ENCODE results near the gene GNG7. TPM values are rescaled to one million over a fixed set of nuclear protein-coding genes. Genes with fewer than 3 reads are reported as not detected.

Gene GNG7
- total RNA-seq, 4 donors from 2014 or later = 0.57 to 3.8 (median 1.6) TPM

DNA sequence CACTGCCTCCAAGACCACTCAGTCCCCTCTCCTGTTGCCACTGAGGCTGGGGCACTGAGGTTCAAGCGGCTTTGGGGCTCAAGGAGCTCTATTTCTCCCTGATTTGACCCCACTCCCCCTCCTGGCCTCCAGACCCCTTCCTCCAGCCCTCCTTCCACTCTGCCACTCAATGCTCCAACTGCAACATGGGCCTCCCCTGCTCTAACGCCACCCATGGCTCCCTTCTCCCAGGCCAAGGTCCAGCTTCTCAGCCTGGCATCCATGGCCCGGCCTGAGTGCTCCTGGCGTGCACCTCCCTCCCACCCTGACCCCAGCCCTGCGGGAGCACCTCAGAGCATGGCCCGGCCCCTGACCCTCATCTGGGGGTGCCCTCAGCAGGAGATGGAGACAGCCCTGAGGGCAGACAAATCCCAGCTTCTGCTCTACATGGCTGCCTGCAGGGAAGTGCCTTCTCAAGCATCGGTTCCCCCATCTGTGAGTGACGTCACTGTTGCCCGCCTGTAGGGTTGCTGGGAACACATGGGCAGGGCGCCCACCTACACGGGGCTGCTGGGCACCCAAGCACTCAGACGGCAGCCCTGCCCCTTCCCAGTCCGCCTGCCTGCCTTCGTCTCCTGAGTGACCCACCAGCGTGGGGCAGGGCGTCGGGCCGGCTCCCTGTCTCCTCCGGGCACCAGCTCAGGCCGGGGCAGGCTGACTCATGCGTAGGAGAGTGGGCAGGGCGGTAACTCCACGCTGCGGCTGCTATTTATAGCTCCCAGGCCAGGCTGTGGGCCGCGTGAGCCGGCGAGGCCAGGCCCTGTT, 20.2 kb upstream of the GNG7 start:
- TF ChIP-seq POLR2A (IDR thresholded peaks at IDR 0.05) = no peak
- TF ChIP-seq, protein P1, sequence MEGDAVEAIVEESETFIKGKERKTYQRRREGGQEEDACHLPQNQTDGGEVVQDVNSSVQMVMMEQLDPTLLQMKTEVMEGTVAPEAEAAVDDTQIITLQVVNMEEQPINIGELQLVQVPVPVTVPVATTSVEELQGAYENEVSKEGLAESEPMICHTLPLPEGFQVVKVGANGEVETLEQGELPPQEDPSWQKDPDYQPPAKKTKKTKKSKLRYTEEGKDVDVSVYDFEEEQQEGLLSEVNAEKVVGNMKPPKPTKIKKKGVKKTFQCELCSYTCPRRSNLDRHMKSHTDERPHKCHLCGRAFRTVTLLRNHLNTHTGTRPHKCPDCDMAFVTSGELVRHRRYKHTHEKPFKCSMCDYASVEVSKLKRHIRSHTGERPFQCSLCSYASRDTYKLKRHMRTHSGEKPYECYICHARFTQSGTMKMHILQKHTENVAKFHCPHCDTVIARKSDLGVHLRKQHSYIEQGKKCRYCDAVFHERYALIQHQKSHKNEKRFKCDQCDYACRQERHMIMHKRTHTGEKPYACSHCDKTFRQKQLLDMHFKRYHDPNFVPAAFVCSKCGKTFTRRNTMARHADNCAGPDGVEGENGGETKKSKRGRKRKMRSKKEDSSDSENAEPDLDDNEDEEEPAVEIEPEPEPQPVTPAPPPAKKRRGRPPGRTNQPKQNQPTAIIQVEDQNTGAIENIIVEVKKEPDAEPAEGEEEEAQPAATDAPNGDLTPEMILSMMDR (IDR thresholded peaks at IDR 0.05) = no peak
- Histone ChIP-seq H3K27ac (peak overlapping the region in 3 of 4 donors; percentile 50 to 62 (median 60)), H3K36me3 (no peaks in the 10 kb centered on the region), H3K9me3 (no peaks in the 10 kb centered on the region), H3K4me3 (no peak overlapping the region), H3K4me1 (peaks cover 29 to 50% (median 29%) of the 10 kb centered on the region in 3 donors), H3K27me3 (peaks cover 0 to 89% (median 10%) of the 10 kb centered on the region in 4 donors)
- intact Hi-C loops (cut with DNase I) = no loop called here
- DNase-seq = no peak
- WGBS, 2 donors = 45 to 95% methylated on average over 3 to 7 of the region's 28 CpGs

DNA sequence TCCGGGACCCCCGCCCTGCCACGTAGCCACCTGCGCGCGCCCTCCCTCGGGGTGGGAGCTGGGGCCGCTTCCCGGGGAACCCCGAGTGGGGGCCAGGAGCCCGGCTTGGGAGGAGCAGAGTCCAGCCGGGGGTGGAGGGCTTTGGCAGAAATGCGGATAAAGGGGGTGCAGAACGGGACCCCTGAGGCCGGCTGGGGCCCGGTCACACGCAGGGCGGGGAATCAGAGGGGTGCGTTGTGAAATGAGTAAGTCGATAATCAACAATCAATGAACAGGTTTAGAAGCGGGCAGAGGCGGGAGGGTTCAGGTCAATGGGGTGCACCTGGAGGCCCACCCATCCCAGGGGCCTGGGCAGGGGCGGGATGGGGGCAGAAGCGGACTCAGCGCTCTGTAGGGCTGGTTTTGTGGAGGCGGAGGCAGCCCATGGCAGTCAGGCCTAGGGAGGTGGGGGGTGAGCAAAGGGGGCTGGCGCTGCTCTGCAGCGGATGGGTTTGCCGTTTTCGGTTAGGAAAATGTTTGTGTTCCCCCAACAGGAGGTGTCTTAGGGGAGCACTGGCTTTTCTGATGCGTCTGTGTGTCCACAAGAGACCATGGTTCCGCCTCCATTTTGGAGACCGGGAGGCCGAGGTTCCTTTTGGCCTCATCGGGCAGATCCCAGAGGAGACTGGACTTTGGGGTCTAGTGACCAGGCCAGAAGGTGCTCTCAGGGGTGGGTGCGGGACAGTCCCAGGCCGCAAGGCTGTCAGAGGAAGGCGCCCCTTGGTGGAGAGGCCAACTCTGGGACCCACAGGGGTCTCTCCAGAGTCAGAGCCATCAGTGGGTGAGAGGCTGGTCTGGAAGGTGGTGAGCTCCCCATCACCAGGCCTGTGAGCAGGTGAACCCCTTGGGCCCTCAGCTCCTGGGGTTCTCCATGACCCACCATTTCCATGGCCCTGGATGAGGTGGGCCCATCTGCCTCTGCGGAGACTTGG, 19.4 kb upstream of the GNG7 start:
- no peaks in the 10 kb centered on the region for H3K36me3 ChIP-seq
- TF ChIP-seq POLR2A (IDR thresholded peaks at IDR 0.05) = no peak
- TF ChIP-seq, protein P1 (IDR thresholded peaks at IDR 0.05) = no peak
- peaks cover 0 to 89% (median 8%) of the 10 kb centered on the region in 4 donors for H3K27me3 ChIP-seq
- DNase-seq = no peak
- WGBS, 2 donors = 27 to 31% methylated on average over 10 to 21 of the region's 39 CpGs
- peak overlapping the region in 3 of 4 donors; percentile 55 to 65 (median 60) for H3K27ac ChIP-seq
- H3K4me1 ChIP-seq = peaks cover 23 to 43% (median 28%) of the 10 kb centered on the region in 3 donors
- intact Hi-C loops (cut with DNase I) = no loop called here
- H3K9me3 ChIP-seq = no peaks in the 10 kb centered on the region
- H3K4me3 ChIP-seq = peak overlapping the region in 3 of 4 donors; percentile 34 to 65 (median 54)

DNA sequence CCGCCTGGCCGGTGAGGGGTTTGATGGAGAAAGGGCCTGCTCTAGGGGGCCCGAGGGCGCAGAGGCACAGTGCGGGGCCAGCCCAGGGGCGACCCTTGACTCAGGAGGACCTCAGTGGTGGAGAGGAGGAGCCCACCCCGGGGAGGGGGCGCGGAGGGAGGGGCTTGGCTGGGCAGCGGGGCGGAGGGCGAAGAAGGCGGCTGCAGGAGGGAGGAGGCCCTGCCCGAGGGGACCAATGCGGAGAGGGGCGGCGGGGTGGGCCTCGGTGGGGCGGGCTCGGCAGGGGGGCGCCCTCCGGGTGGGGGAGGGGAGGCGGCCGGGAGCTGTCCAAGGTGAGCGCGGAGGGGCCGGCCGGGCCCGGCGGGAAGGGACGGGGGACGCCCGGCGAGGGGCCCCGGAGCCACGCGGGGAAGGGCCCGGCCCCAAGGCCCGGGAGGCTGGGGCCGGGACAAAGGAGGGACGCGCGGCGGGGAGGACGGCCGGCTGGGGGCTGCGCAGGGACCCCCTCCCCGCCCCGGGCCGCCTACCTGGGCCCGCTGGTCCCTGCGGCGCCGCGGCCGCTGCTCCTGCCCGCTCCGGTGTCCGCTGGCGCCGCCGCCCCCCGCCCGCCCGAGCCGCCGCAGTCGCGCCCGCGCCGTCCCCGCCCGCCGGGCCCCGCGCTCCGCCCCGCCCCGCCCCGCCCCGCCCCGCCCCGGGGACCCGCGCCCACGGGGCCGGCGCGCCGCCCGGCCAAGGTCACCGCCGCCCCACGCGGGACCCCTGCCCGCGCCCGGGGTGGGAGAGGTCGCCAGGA, 18.5 kb upstream of the GNG7 start, which contains the start of gene DIRAS1:
Gene DIRAS1, minus strand, starts transcription at position 596 of the 793 bp plus-strand sequence. CDS start 3,566 bp downstream, outside the sequence.
- DNase-seq = no peak
- Histone ChIP-seq H3K4me1 (peaks cover 21 to 39% (median 25%) of the 10 kb centered on the region in 3 donors), H3K27ac (peak within 1 kb of the TSS in 3 of 4 donors; percentile 38 to 65 (median 55)), H3K9me3 (peaks cover 0 to 4% (median 0%) of the 10 kb centered on the region in 3 donors), H3K4me3 (peak within 1 kb of the TSS; percentile 25 to 65 (median 48)), H3K36me3 (no peaks in the 10 kb centered on the region), H3K27me3 (peaks cover 0 to 80% (median 8%) of the 10 kb centered on the region in 4 donors)
- WGBS, 2 donors = 0 to 10% methylated on average over 2 to 13 of the region's 100 CpGs
- TF ChIP-seq, protein P1 (IDR thresholded peaks at IDR 0.05) = no peak
- no peak for TF ChIP-seq POLR2A (IDR thresholded peaks at IDR 0.05)
- intact Hi-C loops (cut with DNase I) = no loop called here

DNA sequence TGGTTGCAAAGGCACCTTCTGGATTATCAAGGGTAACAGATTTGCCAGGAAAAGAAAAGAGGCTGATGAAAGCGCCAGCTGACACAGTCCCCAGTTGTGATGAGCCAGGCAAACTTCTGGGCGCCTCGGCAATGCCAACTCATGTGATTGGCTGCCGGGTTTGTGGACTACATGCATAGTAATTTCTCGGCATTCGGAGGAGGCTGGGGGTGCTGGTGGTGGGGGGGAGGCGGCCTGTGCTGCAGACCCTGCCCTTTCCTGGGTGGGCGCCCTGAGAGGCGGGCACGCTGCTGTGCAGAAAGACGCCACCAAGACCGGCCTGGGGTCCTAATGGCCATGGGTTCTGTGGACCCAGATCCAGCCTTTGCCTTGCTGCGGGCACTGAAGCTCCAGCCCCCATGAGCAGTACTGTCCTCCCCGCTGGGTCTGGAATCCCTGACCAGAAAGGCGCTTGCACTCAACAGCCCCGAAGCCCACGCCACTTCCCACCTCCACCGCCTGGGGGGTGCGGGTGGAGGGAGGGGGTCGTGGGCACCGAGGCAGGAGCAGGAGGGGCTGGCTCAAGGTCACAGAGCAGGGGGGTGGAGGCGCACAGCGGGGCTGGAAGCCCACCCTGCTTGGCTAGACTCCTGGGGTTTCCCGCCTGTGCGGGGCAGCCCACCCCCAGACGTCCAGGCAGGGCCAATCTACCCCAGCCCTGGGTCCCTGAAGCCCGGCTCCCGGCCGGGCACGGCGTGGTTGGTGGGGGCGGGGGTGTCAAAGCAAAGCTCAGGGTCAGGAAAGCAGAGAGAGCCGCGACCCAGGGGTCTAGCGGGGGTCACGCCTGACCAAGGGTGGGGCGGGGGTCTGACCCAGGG, 17.7 kb upstream of the GNG7 start:
- peaks cover 0 to 12% (median 3%) of the 10 kb centered on the region in 3 donors for H3K9me3 ChIP-seq
- H3K4me1 ChIP-seq = peaks cover 21 to 39% (median 25%) of the 10 kb centered on the region in 3 donors
- peaks cover 0 to 71% (median 8%) of the 10 kb centered on the region in 4 donors for H3K27me3 ChIP-seq
- H3K36me3 ChIP-seq = no peaks in the 10 kb centered on the region
- DNase-seq = no peak
- peak overlapping the region; percentile 25 to 65 (median 48) for H3K4me3 ChIP-seq
- TF ChIP-seq, protein P1 (IDR thresholded peaks at IDR 0.05) = no peak
- TF ChIP-seq POLR2A (IDR thresholded peaks at IDR 0.05) = no peak
- 0 to 4% methylated on average over 4 of the region's 37 CpGs for WGBS, 2 donors
- H3K27ac ChIP-seq = peak overlapping the region in 2 of 4 donors; percentile 34 to 42
- intact Hi-C loops (cut with DNase I) = no loop called here
